GM19193 (cell line): ENCODE data around the gene TMEFF1.

Source experiments
- POLR2A ChIP-seq: IDR thresholded peaks from 4 replicates; pipeline ENCODE4 v1.6.1; 2011; ENCODE audit not compliant: insufficient read depth, insufficient read length; ENCODE audit errors: extremely low read depth

The TMEFF1 gene

DNA sequence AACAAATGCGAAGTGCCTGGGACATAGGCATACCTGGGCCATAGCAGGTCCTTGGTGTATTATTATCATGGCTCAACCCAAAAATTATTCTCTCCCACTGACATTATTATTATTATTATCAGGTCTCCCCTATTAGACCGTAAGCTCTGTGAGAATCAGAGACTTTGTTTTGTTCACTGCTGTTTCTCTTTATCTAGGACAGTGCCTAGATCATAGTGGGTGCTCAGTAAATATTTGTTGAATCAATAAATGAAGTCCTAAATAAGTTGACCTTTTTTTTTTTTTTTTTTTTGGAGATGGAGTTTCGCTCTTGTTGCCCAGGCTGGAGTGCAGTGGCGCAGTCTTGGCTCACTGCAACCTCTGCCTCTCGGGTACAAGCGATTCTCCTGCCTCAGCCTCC lies 4.9 kb upstream of the TMEFF1 start:
- no peak for TF ChIP-seq POLR2A

GRCh38 chr9:100472268-100472667 lies 681 bp upstream of the TMEFF1 start:
- TF ChIP-seq POLR2A = no peak

DNA sequence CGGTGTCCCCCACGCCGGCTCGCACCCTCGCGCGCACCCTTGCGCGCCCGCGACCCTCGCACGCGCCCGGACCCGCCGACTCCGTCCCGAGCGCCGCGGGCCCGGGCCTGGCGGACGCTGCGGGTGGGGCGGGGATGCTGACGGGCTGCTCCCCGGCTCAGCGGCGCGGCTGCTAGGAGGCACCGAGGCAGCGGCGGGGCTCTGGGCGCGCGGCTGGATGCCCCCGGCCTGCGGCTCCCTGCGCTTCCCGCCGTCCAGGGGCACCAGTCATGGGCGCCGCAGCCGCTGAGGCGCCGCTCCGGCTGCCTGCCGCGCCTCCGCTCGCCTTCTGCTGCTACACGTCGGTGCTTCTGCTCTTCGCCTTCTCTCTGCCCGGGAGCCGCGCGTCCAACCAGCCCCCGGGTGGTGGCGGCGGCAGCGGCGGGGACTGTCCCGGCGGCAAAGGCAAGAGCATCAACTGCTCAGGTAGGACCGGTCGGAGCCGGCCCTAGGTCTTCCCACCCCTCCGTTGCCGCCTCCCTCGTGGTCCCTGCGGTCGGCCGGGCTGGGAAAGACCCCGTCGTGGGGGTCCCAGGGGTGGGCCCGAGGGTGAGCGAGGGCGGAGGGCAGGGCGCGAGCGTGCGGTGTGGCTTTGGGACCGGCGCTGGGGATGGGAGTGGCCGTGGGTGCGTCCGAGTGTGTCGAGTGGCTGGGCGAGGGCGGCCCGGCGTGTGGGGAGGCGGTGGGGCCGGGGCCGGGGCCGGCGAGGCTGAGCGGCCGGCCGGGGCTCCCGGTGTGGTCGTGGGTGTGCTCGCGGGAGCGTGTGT lies 530 bp downstream of the TMEFF1 start:
- TF ChIP-seq POLR2A = no peak

DNA sequence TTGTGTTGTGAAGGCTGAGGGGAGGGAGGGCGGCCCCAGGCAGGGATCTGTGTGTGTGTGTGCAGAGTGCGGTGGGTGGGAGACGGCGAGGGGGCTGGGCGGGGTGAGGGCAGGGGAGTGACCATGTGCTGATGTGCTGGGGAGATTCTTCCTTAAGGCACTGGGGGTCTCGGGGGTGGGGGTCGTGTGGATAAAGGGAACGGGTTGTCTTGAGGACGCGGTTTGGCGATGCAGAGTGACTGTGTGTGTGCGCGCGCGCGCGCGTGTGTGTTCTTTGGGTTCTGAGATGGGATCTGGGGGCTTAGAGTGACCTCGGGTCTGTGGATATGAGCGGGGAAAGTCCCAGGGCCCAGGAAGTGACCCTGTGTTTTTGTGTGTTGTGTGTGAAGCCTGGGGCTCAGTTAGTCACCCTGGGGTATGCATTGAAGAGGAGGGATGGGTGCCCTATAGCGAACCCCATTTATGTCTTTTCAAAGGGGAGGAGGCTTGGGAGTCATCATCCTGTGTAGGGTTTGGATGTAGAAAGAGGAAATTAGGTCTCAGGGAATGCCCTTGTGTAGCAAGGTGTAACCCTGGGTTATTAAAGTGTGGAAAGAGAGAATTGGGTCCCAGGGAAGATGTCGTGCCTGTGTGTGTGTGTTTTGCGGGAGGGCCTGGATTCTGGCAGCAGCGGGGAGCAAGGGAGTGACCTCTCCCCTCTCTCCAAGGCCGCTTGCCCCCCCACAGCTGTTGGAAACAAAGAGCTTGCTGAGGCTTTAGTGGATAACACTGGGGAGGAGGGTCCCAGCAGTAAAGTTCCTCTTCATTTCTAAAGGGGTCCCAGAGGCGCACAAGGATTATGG lies 1.4 kb downstream of the TMEFF1 start:
- TF ChIP-seq POLR2A = no peak

- no peak for TF ChIP-seq POLR2A
Measured at GRCh38 chr9:100474924-100475276, 2.0 kb downstream of the TMEFF1 start.

- no peak for TF ChIP-seq POLR2A
Measured at GRCh38 chr9:100477241-100477640, 4.3 kb downstream of the TMEFF1 start.

DNA sequence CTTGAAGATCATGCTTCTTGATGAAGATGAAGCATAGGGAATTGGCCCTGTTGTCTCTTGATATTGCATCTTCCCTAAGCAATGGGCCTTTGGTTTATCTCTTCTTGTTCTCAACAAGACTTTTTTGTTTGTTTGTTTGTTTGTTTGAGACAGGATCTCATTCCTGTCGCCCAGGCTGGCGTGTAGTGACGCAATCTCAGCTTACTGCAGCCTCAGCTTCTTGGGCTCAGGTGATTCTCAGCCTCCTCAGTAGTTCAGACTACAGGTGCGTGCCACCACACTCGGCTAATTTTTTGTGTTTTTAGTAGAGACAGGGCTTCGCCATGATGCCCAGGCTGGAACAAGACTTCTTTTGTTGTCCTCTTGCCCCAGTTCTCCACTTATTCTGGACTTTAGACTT lies 5.2 kb downstream of the TMEFF1 start:
- no peak for TF ChIP-seq POLR2A

DNA sequence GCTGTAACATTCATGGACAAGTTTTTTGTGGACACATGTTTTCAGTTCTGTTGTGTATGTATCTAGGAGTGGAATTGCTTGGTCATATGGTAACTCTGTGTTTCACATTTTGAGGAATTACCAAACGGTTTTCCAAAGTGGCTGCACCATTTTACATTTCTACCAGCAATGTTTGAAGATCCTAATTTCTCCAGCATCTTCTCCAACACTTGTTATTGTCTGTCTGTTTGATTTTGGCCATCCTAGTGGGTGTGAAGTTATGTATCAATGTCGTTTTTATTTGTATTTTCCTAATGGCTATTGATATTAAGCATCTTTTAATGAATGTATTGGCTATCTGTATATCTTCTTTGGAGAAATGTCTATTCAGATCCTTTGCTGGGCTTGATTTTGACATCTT lies 6.9 kb downstream of the TMEFF1 start:
- no peak for TF ChIP-seq POLR2A

DNA sequence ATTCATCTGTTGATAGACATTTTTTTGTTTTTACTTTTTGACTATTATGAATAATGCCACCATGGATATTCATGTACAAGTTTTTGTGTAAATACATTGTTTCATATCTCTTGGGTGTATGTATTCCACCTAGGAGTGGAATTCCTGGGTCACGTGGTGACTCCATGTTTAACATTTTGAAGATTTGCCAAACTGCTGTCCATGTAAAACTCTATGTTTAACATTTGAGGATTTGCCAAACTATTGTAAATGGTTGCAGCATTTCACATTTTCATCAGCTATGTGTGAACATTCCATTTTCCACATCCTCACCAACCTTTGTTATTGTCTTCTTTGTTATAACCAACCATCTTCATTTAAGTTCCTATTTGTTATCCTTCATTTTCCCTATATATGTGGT lies 12.2 kb downstream of the TMEFF1 start:
- no peak for TF ChIP-seq POLR2A

- TF ChIP-seq POLR2A = no peak
Measured at GRCh38 chr9:100486479-100487176, 13.7 kb downstream of the TMEFF1 start.

- TF ChIP-seq POLR2A = no peak
Measured at GRCh38 chr9:100488177-100488576, 15.2 kb downstream of the TMEFF1 start.

GRCh38 chr9:100489836-100490235 lies 16.9 kb downstream of the TMEFF1 start:
- TF ChIP-seq POLR2A = no peak

DNA sequence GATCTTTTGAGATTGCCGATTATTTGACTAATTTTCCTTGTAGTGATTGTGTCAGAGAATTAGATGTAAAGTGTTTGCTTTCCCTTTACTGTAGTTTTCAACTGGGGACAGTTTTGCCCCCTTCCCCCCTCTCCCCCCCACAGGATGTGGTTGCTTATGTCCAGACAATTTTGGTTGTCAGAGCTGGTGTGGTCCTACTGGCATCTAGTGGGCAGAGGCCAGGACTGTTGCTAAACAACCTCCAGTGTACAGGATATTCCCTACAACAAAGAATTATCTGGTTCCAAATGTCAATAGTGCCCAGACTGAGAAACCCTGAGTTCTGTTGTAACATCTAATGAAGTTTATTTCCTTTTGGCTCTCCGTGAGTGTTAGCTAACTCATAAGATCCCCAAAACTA lies 20.0 kb downstream of the TMEFF1 start:
- no peak for TF ChIP-seq POLR2A

GRCh38 chr9:100498592-100498991 lies 25.6 kb downstream of the TMEFF1 start:
- TF ChIP-seq POLR2A = no peak

DNA sequence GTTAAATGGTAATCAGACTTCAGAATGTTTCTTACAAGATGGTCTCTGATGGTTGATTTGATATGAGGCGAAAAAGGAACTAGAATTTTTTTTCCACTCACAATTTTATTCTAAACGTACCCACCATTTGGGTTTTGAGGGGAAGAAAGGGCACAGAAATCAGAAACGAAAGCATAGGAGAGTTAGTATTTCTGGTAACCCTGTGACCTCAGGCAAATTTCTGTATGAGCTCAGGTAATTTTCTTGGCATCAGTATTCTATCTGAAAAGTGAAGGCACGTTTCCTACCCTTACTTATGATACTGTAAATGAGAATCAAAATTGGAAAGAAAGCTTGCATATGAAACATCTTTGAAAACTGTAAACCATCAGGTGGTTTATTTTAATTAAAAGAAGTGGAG lies 26.5 kb downstream of the TMEFF1 start:
- TF ChIP-seq POLR2A = no peak

- no peak for TF ChIP-seq POLR2A
Measured at GRCh38 chr9:100499866-100500265, 26.9 kb downstream of the TMEFF1 start.

DNA sequence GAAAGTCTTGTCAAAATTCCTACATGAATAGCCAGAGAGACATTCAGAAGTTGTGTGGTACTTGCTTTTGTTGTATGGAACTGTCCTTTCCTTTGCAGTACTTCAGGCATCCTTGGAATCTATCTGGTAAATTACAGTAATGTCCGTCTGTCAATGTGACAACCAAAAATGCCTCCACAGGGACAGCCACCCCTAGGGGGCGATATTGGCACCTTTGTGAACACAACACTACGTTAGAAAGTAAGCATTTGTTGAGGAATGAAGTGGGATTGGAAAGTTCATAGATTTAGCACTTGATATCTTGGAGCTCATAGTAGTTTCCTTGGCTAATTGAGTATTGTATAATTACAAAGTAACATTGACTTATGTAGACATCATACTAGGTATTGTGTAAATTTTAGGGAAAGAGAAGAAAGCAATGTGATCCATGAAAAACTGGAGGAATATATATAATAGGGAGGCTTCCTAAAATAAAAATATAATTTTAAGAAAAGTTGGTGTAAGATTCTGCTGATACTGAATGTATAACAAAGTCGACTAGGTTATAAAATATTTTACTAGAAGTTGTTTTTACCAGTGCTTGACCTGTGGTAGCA lies 32.7 kb downstream of the TMEFF1 start:
- no peak for TF ChIP-seq POLR2A
